Measurements from ENCODE around the gene NEK9.
"Not testable (repeated sequence)": the region's sequence is repeated elsewhere in the genome, so short reads cannot be mapped to it uniquely, and the experiment has no call there.

Gene NEK9

DNA sequence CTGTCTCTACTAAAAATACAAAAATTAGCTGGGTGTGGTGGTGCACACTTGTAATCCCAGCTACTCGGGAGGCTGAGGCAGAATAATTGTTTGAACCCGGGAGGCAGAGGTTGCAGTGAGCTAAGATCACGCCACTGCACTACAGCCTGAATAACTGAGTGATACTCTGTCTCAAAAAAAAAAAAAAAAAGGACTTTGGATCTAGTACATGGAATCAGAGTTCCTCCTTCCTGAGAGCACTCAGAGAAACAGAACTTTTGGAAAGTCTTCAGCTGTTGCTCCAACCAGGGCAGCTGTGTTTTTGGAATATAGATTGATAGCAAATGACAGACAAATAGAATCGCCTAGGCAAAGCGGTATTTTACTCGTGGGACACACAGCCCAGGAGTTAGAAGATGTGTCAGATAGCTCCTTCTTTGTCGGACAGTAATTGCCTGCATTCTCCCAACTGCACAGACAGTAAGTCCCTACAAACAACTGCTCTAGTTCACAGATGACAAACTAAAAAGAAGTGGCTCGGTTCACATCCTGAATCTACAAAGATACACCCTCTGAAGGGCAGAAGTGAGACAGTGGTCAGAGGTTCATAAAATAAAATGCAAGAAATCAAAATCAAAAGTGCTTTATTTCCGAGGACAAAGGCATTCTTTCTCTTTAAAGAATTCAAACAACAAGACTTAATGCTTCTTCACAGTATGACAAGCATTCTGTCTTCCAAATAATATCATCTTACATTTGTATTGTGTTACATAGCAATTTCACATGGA, 17.1 kb upstream of the NEK9 start:
- no peak for FAIRE-seq

DNA sequence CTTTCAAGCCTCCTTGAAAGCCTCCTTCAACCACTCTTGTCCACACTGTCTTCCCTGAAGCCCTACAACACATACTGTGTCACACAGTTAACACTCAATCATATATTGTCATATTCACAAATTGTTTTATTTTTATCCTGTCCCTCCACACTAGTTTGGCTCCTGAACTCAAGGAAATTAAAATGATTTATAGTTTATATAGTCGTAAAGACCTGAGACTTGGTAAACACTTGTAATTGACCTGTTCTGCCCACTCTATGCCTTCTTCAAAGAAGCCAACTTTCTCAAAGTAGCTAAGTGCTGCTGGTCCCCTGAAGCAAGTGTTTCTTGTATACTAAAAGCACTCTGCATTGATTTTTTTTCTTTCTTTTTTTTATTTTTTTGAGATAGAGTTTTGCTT, 15.6 kb upstream of the NEK9 start:
- no peak for FAIRE-seq

DNA sequence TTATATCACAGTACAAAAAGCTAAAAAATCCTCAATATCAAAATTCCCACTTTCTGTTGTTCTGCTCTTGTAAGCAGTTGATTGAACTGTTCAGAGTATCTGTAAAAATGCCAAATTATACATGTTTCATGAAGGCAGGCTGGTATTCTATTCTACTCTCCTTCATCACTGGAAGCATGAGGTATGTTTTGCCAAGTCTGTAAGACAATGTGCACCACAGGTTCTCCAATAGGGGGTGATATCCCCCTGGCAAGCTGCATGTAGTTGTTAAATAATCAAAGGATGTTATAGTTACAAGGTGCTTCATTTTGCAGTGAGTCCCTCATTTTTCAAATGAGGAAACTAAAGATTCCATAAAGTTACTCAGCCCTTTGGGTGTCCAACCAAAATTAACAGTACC, 15.1 kb upstream of the NEK9 start:
- peak; percentile 58 for FAIRE-seq

DNA sequence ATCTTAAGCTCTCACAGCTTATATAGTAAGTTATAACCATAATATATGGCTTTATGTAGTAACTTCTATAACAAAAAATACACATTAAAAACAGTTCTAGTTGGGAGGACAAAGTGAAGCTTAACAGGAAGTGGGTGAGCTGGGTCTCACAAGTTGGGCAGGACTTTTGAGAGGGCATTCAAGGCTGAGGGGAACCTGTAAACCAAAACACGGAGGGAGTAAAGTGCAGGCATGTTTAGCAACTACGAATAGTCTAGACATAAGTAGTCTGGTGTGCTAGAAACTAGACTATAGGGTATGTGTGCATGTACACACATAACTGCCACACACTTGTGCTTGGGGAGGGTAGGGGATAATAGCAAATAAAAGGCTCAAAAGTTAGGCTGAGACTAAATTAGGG, 14.2 kb upstream of the NEK9 start:
- FAIRE-seq, result no peak

DNA sequence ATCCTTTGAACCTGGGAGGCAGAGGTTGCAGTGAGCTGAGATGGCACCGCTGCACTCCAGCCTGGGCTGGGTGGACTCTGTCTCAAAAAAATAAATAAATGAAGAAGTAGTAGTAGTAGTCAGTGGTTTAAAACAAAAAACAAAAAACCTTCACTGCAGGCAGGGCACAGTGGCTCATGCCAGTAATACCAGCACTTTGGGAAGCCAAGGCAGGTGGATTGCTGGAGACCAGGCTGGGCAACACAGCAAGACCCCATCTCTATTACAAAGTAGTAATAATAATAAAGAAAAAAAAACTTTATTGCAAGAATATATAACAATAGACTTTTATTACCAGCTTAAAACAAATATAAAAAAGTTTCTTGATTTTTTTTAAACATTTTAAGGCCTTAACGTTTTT, 13.8 kb upstream of the NEK9 start:
- FAIRE-seq, result peak; percentile 33

DNA sequence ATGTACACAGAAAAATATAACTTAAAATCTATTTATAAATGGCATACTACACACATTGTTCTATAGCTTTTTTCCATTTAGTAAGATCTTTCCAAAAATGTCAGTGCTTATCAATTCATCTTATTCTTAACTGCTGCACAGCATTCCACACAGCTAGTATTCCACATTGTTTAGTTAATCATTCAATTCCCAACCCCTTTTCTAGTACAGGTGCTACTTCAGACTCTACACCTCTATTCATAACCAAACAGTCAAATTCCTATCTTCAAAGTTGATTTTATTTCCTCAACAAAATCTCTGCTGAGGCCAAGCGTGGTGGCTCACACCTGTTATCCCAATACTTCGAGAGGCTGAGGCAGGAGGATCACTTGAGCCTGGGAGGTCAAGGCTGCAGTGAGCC, 12.3 kb upstream of the NEK9 start:
- FAIRE-seq, result peak; percentile 30

DNA sequence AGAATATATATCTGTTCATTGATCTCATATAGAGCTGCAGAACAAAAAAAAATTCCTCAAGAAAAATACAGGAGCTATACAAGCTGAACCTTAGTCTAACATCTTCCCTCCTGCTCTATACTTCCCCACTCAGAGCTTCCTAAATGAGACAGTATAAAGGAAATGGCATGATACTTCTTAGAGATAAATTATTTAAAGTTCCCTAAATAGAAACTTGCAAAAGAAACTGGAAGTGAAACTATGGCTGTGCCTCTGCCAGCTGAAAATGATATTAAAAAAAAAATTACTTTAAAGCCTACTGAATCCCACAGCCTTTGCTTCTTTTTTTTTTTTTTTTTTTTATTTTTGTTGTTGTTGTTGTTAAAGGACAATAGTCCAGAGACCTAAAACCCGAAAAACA, 11.6 kb upstream of the NEK9 start:
- FAIRE-seq, result peak; percentile 37

DNA sequence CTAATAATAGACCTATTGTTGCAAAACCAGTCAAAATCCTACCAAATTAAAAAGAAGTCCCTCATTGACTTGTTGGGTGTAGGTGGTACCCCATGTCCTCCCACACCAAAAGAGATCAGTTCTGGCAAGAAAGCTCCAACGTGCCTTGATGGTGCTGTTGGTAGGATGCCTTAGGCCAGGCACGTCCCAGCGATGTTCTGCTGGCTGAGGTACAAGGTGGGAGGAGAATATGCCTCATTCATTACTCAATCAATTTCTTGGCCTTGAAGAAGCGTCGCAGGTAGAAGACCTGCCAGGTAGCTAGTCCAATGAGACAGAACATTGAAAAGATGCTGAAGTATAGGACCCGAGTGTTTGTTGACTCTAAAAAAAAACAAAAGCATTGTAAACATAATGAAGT, 7.8 kb upstream of the NEK9 start:
- FAIRE-seq, result no peak

DNA sequence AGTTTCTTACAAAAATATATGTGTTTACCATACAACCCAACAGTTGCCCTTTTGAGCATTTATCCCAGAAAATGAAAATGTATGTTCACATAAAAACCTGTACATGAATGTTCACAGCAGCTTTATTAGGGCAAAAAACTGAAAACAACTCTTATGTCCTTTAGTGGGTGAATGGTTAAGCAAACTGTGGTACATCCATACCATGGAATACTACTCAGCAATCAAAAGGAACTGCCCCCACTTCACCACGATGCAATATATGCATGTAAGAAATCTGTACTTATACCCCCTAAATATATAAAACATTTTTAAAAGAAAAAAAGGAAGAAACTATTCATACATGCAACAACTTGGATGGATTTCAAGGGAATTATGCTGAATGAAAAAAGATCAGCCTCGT, 6.7 kb upstream of the NEK9 start:
- no peak for FAIRE-seq

DNA sequence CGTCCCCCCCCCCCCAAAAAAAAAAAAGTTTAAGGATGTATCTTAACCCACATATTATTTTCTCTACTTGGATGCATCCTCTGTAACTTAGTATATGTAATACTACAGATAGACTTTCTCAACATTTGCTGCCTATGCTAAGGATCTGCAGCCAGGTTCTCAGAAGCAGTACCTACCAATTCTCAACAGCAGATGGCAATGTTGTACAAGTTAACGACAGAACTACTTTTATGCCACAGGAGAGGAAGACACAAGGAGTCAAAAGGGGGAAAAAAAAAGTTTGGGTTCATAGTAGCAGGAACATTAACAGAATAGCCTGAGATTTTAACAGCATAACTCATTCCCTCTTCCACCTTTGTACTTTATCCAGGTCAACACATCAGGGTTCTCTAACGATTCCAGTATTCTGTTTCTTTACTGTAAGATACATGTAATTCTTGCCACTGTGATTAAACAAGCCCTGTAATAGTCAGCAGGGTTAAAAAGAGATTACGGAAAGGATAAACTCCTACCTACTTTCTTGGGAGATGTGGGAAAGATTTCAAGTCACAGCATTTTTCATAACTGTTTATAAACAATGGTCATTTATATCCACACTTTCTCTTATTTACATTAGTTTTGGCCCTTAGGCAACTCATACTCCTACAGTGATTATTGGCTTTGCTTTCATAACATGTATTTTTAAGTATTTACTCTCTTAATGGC, 5.7 kb upstream of the NEK9 start:
- FAIRE-seq, result peak; percentile 99

DNA sequence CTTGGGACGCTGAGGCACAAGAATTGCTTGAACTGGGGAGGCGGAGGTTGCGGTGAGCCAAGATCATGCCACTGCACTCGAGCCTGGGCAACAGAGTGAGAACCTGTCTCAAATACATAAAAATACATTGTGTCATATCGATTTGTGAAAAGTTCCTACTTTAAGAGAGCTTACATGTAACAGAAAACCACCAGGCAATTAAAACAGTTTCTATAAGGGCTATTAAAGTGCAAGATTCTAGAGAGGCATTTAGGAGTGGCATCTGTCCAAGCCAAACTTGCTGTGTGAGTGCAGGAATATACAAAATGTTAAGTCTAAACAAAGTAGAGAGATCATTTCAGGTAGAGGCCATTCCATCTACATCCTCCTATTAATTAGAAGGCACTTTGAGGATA, 1.7 kb upstream of the NEK9 start:
- FAIRE-seq, result no peak

DNA sequence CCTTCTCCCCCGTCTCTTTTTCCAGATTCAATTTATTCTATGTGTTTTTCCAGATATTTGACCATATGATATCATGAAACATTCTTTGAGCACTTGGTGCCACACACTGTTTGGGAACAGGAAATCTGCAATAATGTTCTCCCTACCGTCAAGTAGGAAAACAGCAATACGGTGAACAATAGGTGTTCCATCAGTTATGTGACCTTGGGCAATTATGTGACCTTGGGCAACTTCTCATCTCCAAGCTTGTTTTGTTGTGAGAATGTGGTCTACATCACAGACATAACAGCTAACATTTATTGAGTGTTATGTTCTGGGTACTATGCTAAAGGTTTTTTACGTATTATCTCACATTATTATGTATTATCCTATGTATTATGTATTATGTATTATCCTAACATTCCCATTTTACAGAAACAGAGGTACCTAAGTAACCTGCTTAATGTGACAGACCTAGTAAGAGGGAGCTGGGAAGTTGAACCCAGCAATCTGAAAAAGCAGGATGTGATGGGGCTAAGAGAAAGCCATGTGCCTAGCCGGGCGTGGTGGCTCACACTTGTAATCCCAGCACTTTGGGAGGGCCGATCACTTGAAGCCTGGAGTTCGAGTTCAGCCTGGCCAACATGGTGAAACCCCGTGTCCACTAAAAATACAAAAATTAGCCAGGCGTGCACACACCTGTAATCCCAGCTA, 1.2 kb upstream of the NEK9 start:
- FAIRE-seq, result no peak

DNA sequence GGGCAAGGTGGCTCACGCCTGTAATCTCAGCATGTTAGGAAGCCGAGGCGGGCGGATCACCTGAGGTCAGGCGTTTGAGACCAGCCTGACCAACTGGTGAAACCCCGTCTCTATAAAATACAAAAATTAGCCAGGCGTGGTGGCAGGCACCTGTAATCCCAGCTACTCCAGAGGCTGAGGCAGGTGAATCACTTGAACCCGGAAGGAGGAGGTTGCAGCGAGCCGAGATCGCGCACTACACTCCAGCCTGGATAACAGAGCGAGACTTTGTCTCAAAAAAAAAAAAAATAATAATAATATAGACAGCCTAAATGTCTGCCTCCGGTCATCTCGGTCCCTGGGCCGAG, 599 bp upstream of the NEK9 start:
- not testable (repeated sequence) for FAIRE-seq

DNA sequence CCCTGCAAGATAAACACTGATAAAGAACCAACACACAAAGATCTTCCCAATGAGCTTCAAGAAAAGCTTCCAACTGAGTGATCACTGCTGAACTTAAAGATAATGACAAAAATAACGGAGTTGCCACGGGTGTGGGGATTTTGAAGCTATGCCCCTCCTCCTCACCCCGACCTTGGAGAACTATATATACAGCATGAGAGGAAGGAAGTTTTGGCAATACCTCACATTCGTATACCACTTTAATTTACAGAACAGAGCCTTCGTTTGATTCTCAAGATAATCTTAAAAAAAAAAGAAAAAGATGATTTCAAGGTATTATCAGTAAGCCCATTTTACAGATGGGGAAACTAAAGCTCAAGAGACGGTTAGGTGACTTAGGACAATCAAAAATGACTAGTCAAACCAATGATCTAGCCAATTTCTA, 715 bp downstream of the NEK9 start:
- no peak for FAIRE-seq

DNA sequence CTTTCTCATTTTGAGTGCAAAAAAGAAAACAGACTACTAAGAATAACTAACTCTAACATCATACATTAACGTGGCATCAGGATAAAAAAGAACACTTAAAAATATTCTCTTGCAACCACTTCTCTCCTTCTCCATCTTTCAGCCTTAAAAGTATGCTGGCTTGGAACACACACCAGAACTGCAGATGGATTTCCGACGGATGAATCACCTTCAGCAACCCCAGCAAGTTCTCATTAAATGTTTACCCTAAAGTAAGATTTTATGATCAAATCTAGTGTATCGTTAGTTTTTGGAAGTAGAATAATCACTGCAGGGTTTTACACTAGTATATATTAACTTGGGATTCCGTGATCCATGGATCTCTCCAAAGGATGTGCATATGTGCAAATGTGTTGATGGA, 1.2 kb downstream of the NEK9 start:
- no peak for FAIRE-seq

DNA sequence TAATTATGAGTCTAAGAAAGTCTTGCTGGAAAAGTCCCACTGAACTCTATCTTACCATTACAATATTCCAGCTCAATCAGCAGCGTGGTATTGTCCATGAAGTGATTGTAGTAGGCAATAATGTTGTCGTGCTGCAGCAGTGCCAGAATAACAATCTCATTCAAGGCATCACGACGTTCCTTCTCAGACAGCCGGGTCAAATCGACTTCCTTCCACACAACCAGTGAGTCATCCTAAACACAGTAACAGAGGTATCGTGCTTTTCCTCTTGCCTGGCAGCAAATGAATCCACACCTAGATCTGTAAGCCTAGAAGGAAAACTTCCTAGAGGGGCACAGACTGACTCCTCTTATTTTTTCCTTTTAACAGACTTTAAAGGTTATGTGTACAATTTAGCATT, 2.9 kb downstream of the NEK9 start:
- no peak for FAIRE-seq

DNA sequence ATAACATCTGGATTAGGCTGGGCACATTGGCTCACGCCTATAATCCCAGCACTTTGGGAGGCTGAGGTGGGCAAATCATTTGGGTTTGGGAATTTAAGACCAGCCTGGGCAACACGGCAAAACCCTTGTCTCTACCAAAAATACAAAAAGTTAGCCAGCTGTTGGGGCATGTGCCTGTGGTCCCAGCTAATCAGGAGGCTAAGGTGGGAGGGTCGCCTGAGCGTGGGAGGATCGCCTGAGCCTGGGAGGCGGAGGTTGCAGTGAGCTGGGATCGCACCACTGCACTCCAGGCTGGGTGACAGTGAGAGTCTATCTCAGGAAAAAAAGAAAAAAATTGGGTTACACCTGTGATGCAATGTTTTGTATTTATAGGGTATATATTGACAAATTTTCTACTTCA, 5.3 kb downstream of the NEK9 start:
- FAIRE-seq, result no peak

DNA sequence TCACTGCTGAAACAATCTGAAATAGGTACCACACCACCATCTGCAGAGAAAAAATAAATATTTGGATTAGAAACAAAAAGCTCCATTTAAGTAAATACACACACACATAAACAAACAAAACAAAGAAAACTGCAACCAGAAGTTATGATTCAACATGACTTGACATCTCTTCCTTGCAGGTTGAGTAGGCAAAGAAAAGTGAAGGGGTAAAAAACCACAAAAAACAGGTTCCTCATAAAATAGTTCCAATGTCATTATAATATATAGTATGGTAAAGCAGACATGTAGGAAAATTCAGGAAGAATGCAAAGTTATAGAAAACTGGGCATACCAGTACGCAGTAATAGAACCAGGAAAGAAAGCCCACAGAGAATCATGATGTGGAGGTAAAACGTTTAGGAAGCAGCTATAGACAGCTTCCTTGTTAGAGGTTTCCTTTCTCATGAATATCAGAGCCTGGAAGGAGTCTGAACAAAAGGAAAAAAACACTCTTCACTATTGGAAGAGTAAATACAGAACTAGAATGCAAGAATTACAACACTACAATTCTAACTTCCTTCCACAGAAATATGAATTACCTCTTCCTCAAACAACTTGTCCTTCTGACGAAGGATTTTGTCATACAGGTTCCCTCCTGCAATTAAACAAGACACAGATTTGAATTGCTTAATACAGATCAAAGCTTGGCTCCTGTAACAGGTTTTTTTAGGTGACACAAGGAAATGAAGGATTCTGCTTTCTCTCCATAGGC, 6.1 kb downstream of the NEK9 start:
- no peak for FAIRE-seq

DNA sequence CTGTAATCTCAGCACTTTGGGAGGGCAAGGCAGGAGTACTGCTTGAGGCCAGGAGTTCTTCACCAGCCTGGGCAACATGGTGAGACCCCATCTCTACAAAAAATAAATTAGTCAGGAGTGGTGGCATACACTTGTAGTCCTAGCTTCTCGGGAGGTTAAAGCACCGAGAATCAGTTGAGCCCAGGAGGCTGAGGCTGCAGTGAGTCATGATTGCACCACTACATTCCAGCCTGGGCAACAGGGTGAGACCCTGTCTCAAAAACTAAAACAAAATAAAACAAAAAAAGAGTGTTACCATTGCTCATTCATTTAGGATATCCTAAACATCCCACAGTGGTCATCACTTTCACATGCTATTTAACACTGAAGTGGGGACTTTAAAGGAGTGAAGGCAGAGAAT, 7.8 kb downstream of the NEK9 start:
- no peak for FAIRE-seq

DNA sequence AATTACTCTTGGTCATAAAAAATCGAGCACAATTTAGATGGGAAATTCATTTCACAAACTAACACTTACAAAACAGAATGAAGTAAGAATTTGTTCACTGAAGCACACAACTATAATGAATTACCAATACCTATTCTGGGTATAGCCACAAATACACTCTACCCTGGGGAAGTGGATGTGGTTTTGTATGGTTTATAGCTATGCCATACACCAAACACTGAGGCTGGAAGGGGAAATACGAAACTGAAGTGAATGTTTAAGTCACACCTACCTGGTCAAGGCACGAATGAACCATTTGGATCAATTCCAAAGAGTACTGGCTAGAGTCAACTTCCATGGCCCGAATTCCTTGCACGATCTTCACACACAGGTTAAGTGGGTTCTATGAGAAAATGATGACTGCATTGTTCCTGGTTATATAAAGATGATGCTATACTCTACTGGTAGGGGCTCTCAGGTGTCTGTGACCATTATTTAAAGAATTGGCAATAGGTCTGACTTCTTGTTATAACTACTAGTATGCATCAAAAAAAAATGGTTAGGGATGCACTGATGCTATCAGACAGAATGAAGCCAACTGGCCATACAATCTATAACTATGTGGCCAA, 12.8 kb downstream of the NEK9 start:
- FAIRE-seq, result no peak

DNA sequence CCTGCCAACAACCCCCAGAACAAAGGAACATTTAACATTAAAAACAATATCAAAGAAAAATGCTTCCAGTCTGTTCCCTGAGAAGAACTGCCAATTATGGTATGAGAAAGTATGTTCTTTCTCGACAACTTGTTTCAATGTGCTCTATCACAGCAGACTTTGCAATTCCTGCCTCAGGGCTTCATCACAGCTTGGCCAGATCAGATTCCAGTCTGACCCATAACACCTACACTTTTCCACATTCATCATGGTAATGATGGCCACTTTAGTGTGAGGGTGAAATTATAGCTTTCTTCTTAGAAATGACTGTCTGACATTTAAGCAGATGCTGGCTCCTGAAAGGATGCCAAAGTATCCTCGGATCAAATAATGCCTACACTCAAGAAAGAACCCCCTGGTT, 17.0 kb downstream of the NEK9 start:
- FAIRE-seq, result no peak

DNA sequence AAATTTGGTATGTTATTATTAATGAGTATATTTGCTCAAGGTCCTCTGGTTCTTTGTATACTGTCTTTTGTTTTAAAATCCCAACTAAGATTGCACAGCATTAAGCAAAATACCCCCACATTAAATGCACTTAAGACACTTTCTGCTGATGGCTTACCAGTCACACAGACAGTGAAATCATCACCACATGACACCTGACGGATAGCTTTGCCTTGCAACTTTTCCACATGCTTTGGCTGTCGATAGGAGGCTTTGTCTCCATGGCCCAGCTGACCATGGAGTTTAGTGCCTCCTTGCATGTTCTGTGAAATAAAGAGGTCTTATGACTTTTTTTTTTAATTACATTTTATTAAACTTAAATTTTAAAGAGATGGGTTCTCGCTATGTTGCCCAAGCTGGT, 19.7 kb downstream of the NEK9 start:
- no peak for FAIRE-seq

DNA sequence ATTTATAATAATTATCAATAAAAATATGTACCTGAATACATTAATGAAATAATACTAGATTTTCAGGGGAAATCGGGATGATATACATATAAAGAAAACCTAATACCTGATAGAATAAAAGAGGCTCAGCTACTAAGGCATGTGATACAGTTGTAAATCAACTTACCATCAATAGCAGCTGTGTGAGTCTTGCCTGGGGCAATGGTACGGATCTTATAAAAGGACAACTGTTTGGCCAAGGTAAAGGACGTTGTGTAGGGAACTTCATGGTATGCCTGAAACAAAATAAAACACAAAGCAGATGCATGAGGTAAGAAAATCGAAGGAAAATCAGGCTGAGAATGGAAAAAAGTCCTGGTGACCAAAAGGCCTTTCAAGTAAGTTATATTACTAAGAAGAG, 25.4 kb downstream of the NEK9 start:
- no peak for FAIRE-seq
